ENCODE results near the gene COX5A. TPM values are rescaled to one million over a fixed set of nuclear protein-coding genes. Genes with fewer than 3 reads are reported as not detected.

The COX5A gene
- total and polyA plus RNA-seq, 2 donors from 2014 or later: 150 to 701 TPM

DNA sequence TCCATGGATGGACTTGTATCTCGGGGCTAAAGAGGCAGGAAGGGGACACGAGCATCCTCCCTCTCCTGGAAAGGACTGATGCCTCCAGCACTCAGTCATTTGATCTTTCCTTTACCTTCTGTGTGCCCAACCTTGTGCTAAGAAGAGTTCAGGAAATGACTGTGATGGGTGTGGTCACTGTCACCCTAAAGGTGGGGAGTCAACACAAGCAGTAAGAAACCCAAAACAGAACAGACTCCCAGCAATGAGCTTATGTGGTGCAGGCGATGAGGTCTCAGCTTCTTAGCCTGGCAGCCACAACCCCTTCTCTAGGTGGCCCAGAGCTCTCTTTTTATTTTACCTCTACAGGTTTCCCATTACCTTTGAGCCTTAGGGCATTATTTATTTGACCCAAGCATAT, 44.2 kb downstream of the COX5A start:
- H3K27me3 ChIP-seq (ENCODE audit: control insufficient read depth, insufficient read depth, low read length): no peaks in the 10 kb centered on the region
- no peak overlapping the region for H3K27ac ChIP-seq (ENCODE audit: low read depth in 2 of 2, low read length in 2 of 2)
- FAIRE-seq (no peak), DNase-seq (no peak)
- intact Hi-C loops (cut with DNase I): no loop called here
- TF ChIP-seq, protein P1, sequence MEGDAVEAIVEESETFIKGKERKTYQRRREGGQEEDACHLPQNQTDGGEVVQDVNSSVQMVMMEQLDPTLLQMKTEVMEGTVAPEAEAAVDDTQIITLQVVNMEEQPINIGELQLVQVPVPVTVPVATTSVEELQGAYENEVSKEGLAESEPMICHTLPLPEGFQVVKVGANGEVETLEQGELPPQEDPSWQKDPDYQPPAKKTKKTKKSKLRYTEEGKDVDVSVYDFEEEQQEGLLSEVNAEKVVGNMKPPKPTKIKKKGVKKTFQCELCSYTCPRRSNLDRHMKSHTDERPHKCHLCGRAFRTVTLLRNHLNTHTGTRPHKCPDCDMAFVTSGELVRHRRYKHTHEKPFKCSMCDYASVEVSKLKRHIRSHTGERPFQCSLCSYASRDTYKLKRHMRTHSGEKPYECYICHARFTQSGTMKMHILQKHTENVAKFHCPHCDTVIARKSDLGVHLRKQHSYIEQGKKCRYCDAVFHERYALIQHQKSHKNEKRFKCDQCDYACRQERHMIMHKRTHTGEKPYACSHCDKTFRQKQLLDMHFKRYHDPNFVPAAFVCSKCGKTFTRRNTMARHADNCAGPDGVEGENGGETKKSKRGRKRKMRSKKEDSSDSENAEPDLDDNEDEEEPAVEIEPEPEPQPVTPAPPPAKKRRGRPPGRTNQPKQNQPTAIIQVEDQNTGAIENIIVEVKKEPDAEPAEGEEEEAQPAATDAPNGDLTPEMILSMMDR (IDR thresholded peaks at IDR 0.05; ENCODE audit: borderline replicate concordance, extremely low read depth, insufficient read depth): no peak
- H3K9ac ChIP-seq (ENCODE audit: low read length in 3 of 3): no peak overlapping the region
- no peaks in the 10 kb centered on the region for H3K9me3 ChIP-seq (ENCODE audit: control insufficient read depth in 2 of 3, insufficient read depth in 1 of 3, low read length in 3 of 3)
- peaks cover 4 to 12% (median 5%) of the 10 kb centered on the region in 3 donors for H3K4me1 ChIP-seq (ENCODE audit: control insufficient read depth in 2 of 3, insufficient read depth in 2 of 3, low read depth in 1 of 3, low read length in 3 of 3)
- H3K4me3 ChIP-seq (ENCODE audit: low read length in 3 of 3): no peak overlapping the region
- H3K36me3 ChIP-seq (ENCODE audit: control insufficient read depth in 2 of 3, insufficient read depth in 3 of 3, low read length in 3 of 3): peaks cover 0 to 14% (median 6%) of the 10 kb centered on the region in 3 donors

DNA sequence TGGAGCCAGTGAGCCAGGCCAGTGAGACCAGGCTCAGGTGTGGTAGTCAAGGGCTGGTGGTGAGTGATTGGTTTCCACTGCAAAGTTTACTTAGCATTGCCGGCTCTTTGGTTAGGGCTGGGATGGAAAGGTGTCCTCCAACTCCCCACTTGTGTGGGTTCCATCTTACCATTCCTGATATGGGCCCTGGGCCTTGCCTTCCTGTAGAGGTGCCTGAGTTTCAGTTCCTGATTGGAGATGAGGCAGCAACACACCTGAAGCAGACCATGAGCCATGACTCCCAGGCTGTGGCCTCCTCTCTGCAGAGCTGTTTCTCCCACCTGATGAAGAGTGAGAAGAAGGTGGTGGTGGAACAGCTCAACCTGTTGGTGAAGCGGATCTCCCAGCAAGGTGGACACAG, 44.9 kb downstream of the COX5A start:
- Histone ChIP-seq H3K27me3 (ENCODE audit: control insufficient read depth, insufficient read depth, low read length) (no peaks in the 10 kb centered on the region), H3K27ac (ENCODE audit: low read depth in 2 of 2, low read length in 2 of 2) (no peak overlapping the region), H3K4me3 (ENCODE audit: low read length in 3 of 3) (no peak overlapping the region), H3K4me1 (ENCODE audit: control insufficient read depth in 2 of 3, insufficient read depth in 2 of 3, low read depth in 1 of 3, low read length in 3 of 3) (peaks cover 4 to 12% (median 5%) of the 10 kb centered on the region in 3 donors), H3K9ac (ENCODE audit: low read length in 3 of 3) (no peak overlapping the region), H3K36me3 (ENCODE audit: control insufficient read depth in 2 of 3, insufficient read depth in 3 of 3, low read length in 3 of 3) (peaks cover 0 to 14% (median 6%) of the 10 kb centered on the region in 3 donors), H3K9me3 (ENCODE audit: control insufficient read depth in 2 of 3, insufficient read depth in 1 of 3, low read length in 3 of 3) (no peaks in the 10 kb centered on the region)
- FAIRE-seq: no peak
- TF ChIP-seq, protein P1 (IDR thresholded peaks at IDR 0.05; ENCODE audit: borderline replicate concordance, extremely low read depth, insufficient read depth): no peak
- DNase-seq: no peak
- intact Hi-C loops (cut with DNase I): no loop called here

DNA sequence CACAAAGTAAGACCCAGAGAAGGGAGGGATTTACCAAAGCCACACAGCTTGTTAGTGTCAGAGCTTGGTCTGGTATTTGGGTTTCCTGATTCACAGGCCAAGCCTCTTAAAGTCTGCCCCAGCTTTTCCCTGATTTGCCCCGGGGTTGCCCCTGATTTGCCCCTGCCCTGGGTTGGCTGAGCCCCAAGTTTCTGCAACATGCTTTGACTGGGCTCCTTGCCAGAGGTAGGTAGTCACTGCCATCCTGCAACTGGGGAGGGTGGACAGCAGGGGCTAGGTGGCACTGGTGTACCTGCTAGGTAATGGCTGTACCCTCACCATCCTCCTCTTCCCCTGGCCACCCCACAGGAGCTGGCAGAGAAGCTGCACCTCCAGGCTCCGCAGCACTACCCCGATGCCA, 45.6 kb downstream of the COX5A start:
- Histone ChIP-seq H3K4me1 (ENCODE audit: control insufficient read depth in 2 of 3, insufficient read depth in 2 of 3, low read depth in 1 of 3, low read length in 3 of 3) (peaks cover 4 to 12% (median 5%) of the 10 kb centered on the region in 3 donors), H3K27me3 (ENCODE audit: control insufficient read depth, insufficient read depth, low read length) (no peaks in the 10 kb centered on the region), H3K9me3 (ENCODE audit: control insufficient read depth in 2 of 3, insufficient read depth in 1 of 3, low read length in 3 of 3) (no peaks in the 10 kb centered on the region), H3K36me3 (ENCODE audit: control insufficient read depth in 2 of 3, insufficient read depth in 3 of 3, low read length in 3 of 3) (peaks cover 0 to 14% (median 6%) of the 10 kb centered on the region in 3 donors), H3K27ac (ENCODE audit: low read depth in 2 of 2, low read length in 2 of 2) (no peak overlapping the region), H3K9ac (ENCODE audit: low read length in 3 of 3) (no peak overlapping the region), H3K4me3 (ENCODE audit: low read length in 3 of 3) (no peak overlapping the region)
- intact Hi-C loops (cut with DNase I): no loop called here
- DNase-seq (no peak), FAIRE-seq (no peak)
- TF ChIP-seq, protein P1 (IDR thresholded peaks at IDR 0.05; ENCODE audit: borderline replicate concordance, extremely low read depth, insufficient read depth): no peak

DNA sequence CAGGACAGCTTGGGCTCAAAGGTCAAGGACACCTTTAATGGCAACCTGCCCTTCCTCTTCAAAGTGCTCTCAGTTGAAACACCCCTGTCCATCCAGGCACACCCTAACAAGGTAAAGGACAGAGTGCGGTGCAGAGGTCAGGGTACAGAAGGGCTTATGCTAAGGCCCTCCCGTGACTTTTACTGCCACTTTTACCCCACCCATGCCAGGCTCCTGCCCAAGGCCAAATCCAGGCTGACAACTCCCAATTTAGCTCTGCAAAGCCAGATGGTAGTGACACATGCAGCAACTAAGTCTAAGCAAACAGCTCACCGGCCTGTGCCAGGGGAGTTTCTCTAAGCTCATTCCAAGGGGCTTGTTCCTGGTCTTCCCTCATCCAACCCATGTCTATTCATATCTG, 46.4 kb downstream of the COX5A start:
- Histone ChIP-seq H3K4me3 (ENCODE audit: low read length in 3 of 3) (no peak overlapping the region), H3K27me3 (ENCODE audit: control insufficient read depth, insufficient read depth, low read length) (no peaks in the 10 kb centered on the region), H3K4me1 (ENCODE audit: control insufficient read depth in 2 of 3, insufficient read depth in 2 of 3, low read depth in 1 of 3, low read length in 3 of 3) (peaks cover 4 to 12% (median 5%) of the 10 kb centered on the region in 3 donors), H3K9ac (ENCODE audit: low read length in 3 of 3) (no peak overlapping the region), H3K9me3 (ENCODE audit: control insufficient read depth in 2 of 3, insufficient read depth in 1 of 3, low read length in 3 of 3) (no peaks in the 10 kb centered on the region), H3K27ac (ENCODE audit: low read depth in 2 of 2, low read length in 2 of 2) (no peak overlapping the region), H3K36me3 (ENCODE audit: control insufficient read depth in 2 of 3, insufficient read depth in 3 of 3, low read length in 3 of 3) (peaks cover 0 to 6% (median 6%) of the 10 kb centered on the region in 3 donors)
- no peak for FAIRE-seq
- intact Hi-C loops (cut with DNase I): no loop called here
- no peak for DNase-seq
- TF ChIP-seq, protein P1 (IDR thresholded peaks at IDR 0.05; ENCODE audit: borderline replicate concordance, extremely low read depth, insufficient read depth): no peak
